Measurements from ENCODE around the gene PERP. TPM values are rescaled to one million over a fixed set of nuclear protein-coding genes. Genes with fewer than 3 reads are reported as not detected.

Gene PERP
- total RNA-seq, 1 experiment from 2014 or later, result 348 TPM

DNA sequence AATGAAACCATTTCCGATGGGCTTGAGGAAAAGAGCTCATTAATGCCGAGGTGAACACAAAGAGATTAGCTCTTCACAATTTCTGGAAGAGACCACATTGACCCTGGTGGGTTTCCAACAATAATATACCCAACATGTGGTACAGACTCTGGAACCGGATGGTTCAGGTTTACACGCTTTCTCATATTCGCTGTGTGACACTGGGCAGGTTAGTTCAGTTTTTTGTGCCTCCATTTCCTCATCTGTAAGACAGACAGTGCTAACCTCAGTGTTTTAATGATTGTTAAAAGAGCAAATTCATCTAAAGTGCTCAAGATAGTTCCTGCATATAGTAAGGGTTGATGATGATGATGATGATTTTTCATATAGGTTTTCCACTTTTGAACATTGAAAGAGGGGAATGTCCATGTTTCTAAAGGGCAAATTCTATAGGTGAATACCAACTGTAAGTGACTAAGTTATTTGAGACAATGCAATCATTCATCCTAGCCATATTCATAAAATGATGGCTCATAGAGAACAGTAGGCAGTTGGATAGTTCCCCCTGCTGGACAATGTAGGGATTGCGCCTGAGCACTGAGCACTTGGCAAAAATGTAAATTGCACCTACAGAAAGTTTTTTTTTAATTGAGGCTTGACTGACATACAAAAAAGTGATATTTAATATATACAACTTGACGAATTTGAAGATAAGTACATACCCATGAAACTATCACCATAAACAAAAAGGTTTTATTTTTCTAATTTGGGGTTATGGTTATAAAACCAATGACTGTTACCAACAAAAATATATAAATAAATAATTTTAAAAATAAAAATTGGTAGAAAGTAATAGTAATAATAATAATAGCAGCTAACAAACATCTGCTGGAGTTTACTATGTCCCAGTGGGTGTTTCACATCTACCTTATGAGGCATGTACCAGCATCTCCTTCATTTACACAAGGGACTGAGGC, 2.1 kb upstream of the PERP start:
- Histone ChIP-seq H3K4me1 (ENCODE audit: control insufficient read depth, insufficient read depth, low read length) (peaks cover 12% of the 10 kb centered on the region), H3K27ac (ENCODE audit: low read length) (peak overlapping the region; percentile 96), H3K36me3 (ENCODE audit: control insufficient read depth, insufficient read depth, low read length) (peaks cover 8% of the 10 kb centered on the region), H3K4me3 (ENCODE audit: low read depth in 2 of 2, low read length in 2 of 2) (peak overlapping the region; percentile 87 to 90), H3K27me3 (ENCODE audit: control insufficient read depth, insufficient read depth, low read length) (no peaks in the 10 kb centered on the region), H3K9me3 (ENCODE audit: control insufficient read depth, insufficient read depth, low read depth, low read length) (no peaks in the 10 kb centered on the region)
- BruUV-seq (replicated peaks), result no TSS peak
- POLR2A ChIA-PET, result interaction anchor here (0.5 kb wide), 1 partner anchor 95 kb away, joined by 17 read pairs; no protein-coding TSS in a partner anchor
- intact Hi-C loops (cut with micrococcal nuclease; ENCODE audit: unreplicated experiment), result loop anchor here (1.0 to 5.0 kb wide), 3 partner anchors 108 to 402 kb away; partner anchors contain the start of gene TNFAIP3
- in situ Hi-C loops (cut with HindIII; ENCODE audit: low pct_unique_long_range_greater_than_20kb, low sequenced_read_pairs), result no loop called here
- TF ChIP-seq POLR2AphosphoS5 (IDR thresholded peaks at IDR 0.05; ENCODE audit: low read depth, low read length), result no peak; the same call in 1 of the 2 replicates
- TF ChIP-seq SIN3A (IDR thresholded peaks at IDR 0.05; ENCODE audit: borderline replicate concordance, insufficient read depth, low read depth, low read length), result no peak
- TF ChIP-seq, protein P1, sequence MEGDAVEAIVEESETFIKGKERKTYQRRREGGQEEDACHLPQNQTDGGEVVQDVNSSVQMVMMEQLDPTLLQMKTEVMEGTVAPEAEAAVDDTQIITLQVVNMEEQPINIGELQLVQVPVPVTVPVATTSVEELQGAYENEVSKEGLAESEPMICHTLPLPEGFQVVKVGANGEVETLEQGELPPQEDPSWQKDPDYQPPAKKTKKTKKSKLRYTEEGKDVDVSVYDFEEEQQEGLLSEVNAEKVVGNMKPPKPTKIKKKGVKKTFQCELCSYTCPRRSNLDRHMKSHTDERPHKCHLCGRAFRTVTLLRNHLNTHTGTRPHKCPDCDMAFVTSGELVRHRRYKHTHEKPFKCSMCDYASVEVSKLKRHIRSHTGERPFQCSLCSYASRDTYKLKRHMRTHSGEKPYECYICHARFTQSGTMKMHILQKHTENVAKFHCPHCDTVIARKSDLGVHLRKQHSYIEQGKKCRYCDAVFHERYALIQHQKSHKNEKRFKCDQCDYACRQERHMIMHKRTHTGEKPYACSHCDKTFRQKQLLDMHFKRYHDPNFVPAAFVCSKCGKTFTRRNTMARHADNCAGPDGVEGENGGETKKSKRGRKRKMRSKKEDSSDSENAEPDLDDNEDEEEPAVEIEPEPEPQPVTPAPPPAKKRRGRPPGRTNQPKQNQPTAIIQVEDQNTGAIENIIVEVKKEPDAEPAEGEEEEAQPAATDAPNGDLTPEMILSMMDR (IDR thresholded peaks at IDR 0.05), result peak; percentile 87; the same call in 1 of the 2 replicates
- no peak for TF ChIP-seq TCF7L2 (IDR thresholded peaks at IDR 0.05; ENCODE audit: low read depth, low read length)
- TF ChIP-seq, protein P2, sequence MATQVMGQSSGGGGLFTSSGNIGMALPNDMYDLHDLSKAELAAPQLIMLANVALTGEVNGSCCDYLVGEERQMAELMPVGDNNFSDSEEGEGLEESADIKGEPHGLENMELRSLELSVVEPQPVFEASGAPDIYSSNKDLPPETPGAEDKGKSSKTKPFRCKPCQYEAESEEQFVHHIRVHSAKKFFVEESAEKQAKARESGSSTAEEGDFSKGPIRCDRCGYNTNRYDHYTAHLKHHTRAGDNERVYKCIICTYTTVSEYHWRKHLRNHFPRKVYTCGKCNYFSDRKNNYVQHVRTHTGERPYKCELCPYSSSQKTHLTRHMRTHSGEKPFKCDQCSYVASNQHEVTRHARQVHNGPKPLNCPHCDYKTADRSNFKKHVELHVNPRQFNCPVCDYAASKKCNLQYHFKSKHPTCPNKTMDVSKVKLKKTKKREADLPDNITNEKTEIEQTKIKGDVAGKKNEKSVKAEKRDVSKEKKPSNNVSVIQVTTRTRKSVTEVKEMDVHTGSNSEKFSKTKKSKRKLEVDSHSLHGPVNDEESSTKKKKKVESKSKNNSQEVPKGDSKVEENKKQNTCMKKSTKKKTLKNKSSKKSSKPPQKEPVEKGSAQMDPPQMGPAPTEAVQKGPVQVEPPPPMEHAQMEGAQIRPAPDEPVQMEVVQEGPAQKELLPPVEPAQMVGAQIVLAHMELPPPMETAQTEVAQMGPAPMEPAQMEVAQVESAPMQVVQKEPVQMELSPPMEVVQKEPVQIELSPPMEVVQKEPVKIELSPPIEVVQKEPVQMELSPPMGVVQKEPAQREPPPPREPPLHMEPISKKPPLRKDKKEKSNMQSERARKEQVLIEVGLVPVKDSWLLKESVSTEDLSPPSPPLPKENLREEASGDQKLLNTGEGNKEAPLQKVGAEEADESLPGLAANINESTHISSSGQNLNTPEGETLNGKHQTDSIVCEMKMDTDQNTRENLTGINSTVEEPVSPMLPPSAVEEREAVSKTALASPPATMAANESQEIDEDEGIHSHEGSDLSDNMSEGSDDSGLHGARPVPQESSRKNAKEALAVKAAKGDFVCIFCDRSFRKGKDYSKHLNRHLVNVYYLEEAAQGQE (IDR thresholded peaks at IDR 0.05; ENCODE audit: insufficient read depth in 1 of 2, low read depth in 2 of 2, low read length in 1 of 2), result no peak
- DNase-seq (ENCODE audit: low read depth, low spot score) (peak; percentile 88), ATAC-seq (peak; percentile 42; the same call in 1 of the 2 replicates)
- CTCF ChIA-PET, result interaction anchor here (1.0 to 2.1 kb wide), 3 partner anchors 105 to 109 kb away, joined by 4 to 15 read pairs (median 14); no protein-coding TSS in a partner anchor

GRCh38 chr6:138107752-138108592, 753 bp upstream of the PERP start:
- CTCF ChIA-PET, result interaction anchor here (0.6 to 2.1 kb wide), 5 partner anchors 101 to 1673 kb away, joined by 4 to 15 read pairs (median 5); no protein-coding TSS in a partner anchor
- no peaks in the 10 kb centered on the region for H3K9me3 ChIP-seq (ENCODE audit: control insufficient read depth, insufficient read depth, low read depth, low read length)
- DNase-seq (ENCODE audit: low read depth, low spot score) (no peak), ATAC-seq (peak; percentile 64)
- TF ChIP-seq TCF7L2 (IDR thresholded peaks at IDR 0.05; ENCODE audit: low read depth, low read length), result no peak
- TF ChIP-seq, protein P1 (IDR thresholded peaks at IDR 0.05), result peak; percentile 26
- TF ChIP-seq, protein P2 (IDR thresholded peaks at IDR 0.05; ENCODE audit: insufficient read depth in 1 of 2, low read depth in 2 of 2, low read length in 1 of 2), result no peak
- peaks cover 12% of the 10 kb centered on the region for H3K36me3 ChIP-seq (ENCODE audit: control insufficient read depth, insufficient read depth, low read length)
- H3K27ac ChIP-seq (ENCODE audit: low read length), result peak overlapping the region; percentile 96
- in situ Hi-C loops (cut with HindIII; ENCODE audit: low pct_unique_long_range_greater_than_20kb, low sequenced_read_pairs), result no loop called here
- no peaks in the 10 kb centered on the region for H3K27me3 ChIP-seq (ENCODE audit: control insufficient read depth, insufficient read depth, low read length)
- H3K4me3 ChIP-seq (ENCODE audit: low read depth in 2 of 2, low read length in 2 of 2), result peak overlapping the region; percentile 87 to 90
- POLR2A ChIA-PET, result no interaction called here
- BruUV-seq (replicated peaks), result TSS peak; percentile 80
- intact Hi-C loops (cut with micrococcal nuclease; ENCODE audit: unreplicated experiment), result loop anchor here (2.0 to 5.0 kb wide), 3 partner anchors 19 to 401 kb away; partner anchors contain the start of gene TNFAIP3
- peaks cover 19% of the 10 kb centered on the region for H3K4me1 ChIP-seq (ENCODE audit: control insufficient read depth, insufficient read depth, low read length)
